DMS153 treated with DMSO at 0.1 percent for 48 hours (cell line): ENCODE measurements around the gene LRRC8B.
"Not testable (repeated sequence)": the region's sequence is repeated elsewhere in the genome, so short reads cannot be mapped to it uniquely, and the experiment has no call there.

Experiments
- DNase-seq: peaks from one replicate; lab custom pipeline; 2025; ENCODE audit not compliant: unreplicated experiment; lab: John Stamatoyannopoulos, UW

The LRRC8B gene

DNA sequence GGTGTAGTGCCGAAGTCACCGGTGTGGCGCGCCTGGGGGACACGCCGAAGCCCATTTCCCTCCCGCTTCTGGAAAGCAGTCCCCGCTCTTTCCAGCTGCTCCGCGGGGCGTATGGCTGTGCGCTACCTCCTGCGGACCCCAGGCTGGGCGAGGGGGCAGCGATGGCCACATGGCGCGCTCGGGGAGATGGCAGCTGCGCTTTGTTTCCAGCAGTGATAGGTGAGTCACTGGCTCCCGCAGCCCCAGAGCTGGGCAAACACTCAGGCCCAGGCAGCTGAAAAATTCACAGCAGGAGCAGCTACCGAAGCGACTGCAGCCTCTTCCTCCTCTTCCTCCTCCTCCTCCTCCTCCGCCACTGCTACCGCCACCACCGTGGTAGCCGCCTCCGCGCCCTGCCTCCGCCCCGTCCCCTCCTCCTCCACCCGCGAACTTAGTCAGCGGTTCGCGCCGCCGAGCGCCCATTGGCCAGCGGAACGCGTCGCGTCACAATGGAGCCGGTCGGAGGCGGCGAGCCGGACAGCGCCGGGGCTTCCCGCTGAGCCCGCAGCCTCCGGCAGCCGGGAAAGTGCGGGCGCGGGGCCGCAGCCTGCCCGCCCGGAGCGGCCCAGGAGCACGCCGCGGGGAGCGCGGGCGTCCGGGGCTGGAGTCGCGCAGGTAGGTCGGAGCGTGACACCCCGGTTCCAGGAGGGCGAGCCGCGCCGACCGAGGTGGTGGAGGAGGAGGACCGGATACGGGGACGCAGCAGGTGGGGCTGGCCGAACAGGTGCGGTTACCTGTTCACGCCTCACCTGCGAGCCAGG, at the start of gene LRRC8B:
TSS of gene LRRC8B (plus strand) at position 461 of the 800 bp plus-strand sequence. CDS start 57,822 bp downstream, outside the sequence.
- DNase-seq = peak; percentile 81

DNA sequence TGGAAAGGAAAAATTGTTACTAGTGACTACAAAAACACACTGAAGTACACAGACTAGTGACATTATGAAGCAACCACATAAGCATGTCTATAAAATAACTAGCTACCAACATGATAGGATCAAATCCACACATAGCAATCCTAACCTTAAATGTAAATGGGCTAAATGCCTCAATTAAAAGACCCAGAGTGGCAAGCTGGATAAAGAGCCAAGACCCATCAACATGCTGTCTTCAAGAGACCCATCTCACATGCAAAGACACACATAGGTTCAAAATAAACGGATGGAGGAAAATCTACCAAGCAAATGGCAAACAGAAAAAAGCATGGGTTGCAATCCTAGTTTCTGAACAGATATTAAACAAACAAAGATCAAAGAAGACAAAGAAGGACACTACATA, 49.4 kb upstream of the LRRC8B start:
- no peak for DNase-seq

DNA sequence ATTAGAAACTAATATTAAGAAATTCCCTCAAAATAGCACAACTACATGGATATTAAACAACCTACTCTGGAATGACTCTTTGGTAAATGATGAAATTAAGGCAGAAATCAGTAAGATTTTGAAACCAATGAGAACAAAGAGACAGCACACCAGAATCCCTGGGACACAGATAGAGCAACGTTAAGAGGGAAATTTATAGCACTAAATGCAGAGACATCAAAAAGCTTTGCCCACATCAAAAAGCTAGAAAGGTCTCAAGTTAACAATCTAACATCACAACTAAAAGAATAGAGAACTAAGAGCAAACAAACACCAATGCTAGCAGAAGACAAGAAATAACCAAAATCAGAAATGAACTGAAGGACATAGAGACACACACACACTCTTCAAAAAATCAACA, 48.6 kb upstream of the LRRC8B start:
- DNase-seq = no peak

DNA sequence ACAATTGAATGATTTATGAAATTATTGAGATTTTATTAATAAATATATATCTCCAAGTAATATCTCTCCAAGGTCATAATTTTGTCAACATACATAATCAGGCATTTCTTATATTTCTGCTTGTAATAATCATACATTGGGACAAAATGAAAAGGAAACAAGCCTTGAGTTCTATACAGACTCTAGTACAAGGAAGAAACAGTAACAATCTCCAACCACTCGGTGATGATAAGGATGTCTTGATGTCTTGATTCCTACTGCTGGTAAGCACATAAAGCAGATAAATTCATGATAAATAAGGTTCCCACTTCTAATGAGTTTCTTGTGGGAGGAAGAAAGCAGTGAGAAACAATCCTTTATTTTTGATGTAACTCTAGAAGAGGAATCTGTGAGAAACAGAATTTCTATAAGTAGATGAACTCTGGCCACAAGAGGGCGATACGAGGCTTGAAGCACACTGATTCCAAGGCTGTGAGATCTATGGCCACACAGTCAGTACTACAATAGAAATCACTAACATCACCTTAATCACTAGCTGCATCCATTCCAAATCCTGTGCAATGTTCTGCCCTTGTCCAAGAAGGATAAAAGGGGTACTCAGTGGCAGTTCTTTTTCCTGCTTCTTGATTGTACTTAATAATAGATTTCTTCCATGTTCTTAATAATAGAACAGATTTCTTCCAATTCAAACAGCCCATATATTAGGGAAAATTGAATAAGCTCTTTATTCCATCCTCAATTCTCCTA, 41.4 kb upstream of the LRRC8B start:
- peak; percentile 66 for DNase-seq

DNA sequence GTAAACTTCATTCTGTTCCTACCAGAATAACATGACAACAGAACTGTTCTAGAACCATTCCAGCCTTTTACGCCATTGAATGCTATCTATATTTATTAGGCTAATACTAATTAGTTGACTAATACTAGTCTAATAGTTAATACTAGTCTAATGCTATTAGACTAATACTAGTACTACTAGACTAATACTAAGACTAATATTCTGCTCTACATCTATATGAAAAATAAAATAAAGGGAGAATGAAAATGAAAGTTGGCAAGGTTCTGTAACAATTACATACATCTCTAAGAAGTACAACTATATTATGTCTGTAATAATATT, 40.9 kb upstream of the LRRC8B start:
- DNase-seq = no peak

DNA sequence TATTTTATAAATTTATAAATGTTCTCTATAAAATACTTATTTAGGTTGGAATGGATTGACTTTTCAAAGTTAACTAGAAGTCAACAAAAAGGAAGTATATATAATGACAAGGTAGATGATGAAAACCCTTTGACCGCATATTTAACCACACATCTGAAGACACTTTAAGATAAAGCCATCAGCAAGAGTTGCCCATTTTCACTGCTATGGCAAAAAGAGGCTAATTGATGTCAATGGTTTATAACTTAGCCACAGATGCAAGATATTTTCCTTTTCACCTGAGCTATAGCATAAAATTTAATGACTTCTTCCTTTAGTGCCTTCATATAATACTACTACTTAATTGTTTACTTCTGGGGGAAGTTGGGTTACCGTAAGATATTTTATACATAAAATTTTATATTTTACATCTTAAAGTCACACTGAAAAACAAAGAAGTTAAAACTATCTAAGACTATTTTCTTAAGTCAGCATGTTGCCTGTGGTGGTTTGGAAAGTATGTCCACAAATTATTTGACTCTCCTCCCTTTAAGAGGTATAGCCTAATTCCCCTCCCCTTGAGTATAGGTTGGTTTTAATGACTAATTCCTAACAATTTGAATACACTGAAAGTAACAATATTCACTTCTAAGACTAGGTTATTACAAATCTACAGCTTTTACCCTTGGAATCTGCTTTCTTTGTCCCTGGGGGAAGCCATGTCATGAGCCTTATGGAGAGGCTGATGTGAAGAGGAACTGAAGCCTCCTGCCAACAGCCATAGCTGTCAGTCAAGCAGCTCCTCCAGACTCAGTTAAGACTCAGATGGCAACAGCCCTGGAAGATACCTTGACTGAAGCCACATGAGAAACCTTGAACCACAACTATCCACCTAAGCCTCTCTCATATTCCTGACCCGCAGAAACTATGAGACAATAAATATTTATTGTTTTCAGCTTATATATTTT, 40.3 kb upstream of the LRRC8B start:
- no peak for DNase-seq

DNA sequence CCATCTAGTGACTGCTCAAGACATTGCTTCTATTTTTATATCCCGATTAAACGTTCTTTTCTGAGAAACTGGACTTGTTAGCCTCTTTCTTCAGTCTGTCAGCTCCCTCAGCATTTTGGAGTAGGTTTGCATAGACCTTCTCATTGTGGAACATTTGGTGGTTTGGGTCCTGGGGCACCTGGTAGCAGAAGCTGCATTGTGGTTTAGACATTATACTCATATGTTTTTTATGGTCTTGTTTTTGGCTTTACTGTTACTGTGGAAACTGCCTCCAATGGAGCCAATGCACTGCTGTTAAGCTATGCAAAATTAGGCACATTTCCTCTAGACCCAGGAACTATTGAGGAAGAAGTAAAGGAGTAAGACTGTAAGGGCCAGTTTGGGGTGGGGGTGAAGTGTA, 36.7 kb upstream of the LRRC8B start:
- no peak for DNase-seq

DNA sequence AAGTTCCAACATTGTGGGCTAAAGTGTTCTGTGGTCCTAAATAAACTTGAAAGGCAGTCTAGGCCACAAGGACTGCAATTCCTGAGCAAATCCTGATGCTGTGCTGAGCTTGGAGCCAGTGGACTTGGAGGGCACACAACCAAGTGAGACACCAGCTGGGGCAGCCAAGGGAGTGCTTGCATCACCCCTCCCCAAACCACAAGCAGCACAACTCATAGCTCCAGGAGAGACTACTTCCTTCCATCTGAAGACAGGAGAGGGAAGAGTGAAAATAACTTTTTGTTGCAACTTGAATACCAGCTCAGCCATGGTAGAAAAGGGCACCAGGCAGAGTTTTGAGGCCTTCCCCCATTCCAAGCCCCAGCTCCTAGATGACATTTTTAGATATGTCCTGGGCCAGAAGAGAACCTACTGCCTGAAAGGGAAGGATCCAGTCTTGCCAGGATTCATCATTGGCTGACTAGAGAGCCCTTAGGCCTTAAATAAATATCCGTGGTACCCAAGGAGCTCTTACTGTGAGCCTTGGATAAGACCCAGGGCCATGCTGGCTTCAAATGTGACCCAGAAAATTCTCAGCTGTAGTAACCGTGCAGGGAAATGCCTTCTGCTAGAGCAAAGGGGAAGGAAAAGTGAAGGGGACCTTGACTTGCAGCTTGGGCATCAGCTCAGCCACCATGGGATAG, 35.4 kb upstream of the LRRC8B start:
- DNase-seq = no peak

DNA sequence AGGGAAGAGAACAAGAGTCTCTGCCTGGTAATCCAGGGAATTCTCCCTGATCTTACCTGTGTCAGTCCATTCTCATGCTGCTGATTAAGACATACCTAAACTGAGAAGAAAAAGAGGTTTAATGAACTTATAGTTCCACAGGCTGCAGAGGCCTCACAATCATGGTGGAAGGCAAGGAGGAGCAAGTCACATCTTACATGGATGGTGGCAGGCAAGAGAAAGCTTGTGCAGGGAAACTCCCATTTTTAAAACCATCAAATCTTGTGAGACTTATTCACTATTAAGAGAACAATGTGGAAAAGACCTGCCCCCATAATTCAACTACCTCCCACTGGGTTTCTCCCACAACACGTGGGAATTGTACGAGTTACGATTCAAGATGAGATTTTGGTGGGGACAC, 34.2 kb upstream of the LRRC8B start:
- DNase-seq = no peak

DNA sequence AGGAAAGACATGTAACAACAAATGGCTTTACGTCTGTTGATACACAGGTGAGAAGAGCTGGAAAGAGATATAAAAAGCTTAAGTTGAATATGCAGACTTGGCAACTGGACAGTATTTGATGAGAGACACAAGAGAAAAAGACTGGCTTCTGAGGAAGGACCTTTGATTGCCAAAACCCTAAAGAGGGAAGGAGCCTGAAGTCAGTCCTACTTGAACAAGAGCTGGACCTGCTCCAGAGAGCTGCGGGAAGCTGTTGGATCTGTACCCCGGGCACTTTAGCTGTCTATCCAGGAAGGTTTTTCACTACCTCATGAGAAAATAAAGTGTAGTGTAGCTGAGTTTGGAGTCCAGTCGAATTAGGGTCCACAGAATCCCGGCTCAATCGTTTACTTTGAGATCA, 25.3 kb upstream of the LRRC8B start:
- no peak for DNase-seq

DNA sequence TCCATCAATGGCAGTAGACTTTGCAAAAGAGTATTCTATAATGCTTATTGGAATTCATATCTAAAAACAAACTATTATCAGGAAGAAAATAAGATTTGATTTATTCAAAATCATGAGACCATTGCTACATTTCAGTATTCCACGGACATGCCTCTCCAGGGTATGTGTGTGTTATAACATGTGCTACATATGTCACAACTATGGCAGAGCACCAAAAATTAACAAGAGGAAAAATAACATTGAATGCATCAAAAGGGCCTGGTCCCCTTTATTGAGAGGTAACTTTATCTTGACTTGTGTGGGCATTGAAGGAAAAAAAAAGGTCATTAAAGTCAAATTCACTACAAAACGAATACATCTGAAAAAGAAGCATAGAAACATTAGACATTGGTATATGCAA, 22.6 kb upstream of the LRRC8B start:
- no peak for DNase-seq

DNA sequence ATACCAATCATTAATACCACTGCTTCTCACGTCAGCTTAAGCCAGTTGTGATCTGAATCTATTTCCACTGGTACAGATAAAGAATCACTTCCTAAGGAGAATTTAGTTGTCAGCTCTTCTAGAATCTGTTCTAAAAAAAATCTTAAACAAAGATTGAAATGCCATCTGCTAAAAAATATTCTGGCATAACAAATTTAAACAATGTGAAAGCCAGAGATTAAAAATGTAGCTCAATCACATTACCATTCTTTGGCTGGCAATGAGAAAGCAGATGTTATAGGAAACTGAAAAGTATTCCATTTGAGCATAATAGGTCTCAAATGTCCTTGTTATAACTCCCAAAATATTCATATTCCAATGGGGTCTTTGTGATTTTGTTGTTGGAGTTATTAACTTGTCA, 21.7 kb upstream of the LRRC8B start:
- DNase-seq = no peak

DNA sequence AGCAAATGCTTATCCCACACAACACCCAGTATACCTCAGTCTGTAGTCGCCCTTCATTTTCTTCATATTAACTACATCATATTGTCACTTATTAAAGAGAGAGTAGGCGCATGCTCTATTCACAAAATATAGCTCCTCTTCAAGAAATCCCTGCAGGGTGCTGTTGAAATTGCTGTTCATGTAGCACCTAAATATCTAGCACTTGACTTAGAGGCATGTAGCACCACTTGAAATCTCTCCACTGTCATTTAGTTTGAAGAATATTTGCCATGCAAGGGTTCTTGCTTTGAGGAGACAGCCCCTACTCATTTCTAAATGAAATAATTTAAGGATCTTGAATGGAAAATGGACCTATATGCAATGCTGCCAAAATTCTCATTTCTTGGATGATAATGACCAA, 20.9 kb upstream of the LRRC8B start:
- no peak for DNase-seq

DNA sequence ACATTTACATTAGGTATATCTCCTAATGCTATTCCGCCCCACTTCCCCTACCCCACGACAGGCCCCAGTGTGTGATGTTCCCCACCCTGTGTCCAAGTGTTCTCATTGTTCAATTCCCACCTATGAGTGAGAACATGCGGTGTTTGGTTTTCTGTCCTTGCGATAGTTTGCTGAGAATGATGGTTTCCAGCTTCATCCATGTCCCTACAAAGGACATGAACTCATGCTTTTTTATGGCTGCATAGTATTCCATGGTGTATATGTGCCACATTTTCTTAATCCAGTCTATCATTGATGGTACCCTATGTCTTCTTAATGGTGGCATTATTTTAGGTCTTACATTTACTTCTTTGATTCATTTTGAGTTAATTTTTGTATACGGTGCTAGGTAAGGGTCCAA, 14.6 kb upstream of the LRRC8B start:
- not testable (repeated sequence) for DNase-seq

DNA sequence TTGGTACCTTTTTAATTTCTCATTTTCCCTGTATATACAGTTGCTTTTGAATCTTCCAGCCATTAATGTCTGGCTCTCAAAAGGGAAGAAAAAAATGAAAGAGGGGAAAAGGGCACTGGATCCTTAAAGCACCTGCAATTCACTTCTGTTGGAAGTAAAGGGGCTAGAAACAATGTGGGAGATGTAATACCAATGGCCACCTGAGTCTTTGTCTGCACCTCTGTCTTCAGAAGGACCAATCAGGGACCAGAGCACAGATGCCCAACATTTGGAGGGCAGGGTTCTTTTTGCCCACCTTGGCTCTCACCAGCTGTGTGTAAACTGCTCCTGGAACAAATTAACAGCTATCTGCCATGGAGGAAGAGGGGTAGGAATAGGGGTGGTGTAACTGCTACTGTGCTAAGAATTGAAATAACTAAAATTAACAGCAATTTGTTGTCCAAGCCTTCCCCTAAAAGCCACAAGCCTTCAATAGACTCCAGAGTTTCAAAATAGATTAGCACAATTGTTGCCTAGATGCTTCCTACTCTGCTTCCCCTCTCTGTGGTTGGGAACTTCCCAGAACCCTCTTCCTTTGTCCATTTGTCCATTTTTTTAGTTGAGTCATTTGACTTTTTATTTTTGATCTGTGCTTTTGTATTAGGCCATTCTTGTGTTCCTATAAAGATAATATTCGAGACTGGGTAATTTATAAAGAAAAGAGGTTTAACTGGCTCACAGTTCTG, 11.5 kb upstream of the LRRC8B start:
- DNase-seq = no peak

DNA sequence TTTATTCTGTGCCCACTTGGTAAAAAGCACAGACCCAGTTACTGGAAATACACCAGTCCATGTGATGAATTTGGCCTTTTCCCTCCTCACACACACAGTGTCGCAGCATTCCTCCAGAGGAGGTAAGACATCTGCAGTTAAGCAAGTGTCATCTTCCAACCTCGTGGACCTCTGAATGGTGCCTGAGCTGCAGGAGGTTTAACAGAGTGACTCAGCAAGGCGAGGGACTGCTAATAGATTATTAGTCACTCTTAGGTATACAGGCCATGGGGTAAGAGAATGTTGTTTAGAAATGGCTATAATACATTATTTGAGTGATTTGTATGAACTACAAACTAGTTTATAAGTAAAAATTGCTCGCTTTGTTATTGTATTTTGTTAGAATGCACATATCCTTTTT, 8.6 kb upstream of the LRRC8B start:
- DNase-seq = no peak

DNA sequence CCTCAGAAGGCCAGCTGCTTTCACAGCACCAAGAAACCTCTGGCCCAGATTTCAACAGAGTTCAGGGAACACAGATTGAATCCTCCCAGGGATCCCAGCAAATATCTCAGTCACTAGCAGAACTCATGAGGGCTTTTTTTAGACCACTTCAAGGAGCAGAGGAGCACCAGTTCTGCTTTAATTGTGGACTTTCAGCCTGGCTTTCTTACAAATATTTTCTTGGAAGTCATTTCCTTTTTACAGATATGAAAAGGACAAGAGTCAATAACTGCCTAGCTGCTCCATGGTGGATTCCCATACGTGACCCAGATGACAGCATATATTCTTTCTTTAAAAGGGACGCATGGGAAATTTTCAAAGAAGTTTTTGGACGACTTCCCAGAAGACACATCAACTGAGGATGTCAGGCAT, 6.4 kb upstream of the LRRC8B start:
- no peak for DNase-seq

DNA sequence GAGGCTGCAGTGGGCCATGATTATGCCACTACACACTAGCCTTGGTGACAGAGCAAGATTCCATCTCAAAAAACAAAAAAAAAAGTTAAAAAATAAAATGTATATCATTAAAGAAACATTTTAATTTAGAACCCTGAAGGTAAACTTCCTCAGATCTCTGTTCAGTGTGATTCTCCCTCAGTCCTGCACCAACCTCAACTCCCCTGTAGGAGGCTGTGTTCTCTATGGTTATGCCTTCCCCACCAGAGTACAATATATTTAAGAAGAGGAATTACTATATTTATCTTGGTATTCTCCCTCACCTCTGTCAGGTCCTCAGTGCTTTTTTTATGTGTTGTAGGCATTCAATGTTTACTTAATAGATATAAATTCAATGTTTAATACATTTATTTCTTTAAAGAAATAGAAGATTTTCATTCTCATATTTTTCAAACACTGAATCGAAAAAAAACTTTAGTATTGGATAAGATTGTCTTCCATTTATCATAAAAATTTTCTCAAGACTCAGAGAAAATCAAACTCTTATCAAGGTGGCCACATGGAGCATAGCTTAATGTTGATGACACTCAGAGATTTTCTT, 4.8 kb upstream of the LRRC8B start:
- DNase-seq = no peak

DNA sequence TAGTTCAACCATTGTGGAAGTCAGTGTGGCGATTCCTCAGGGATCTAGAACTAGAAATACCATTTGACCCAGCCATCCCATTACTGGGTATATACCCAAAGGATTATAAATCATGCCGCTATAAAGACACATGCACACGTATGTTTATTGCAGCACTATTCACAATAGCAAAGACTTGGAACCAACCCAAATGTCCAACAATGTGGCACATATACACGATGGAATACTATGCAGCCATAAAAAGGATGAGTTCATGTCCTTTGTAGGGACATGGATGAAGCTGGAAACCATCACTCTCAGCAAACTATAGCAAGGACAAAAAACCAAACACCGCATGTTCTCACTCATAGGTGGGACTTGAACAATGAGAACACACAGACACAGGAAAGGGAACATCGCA, 2.7 kb upstream of the LRRC8B start:
- DNase-seq = not testable (repeated sequence)
